Measurements from ENCODE around the gene ARHGEF10L. TPM values are rescaled to one million over a fixed set of nuclear protein-coding genes. Genes with fewer than 3 reads are reported as not detected.

ARHGEF10L gene
- total RNA-seq, 1 donor: 39.1 TPM

- Histone ChIP-seq H3K9me3 (ENCODE audit: low read depth, low read length) (no peaks in the 10 kb centered on the region), H4K20me1 (ENCODE audit: insufficient read depth, low read length) (no peaks in the 10 kb centered on the region), H3K4me1 (ENCODE audit: insufficient read depth, low read length) (peaks cover 3% of the 10 kb centered on the region), H3K4me2 (ENCODE audit: insufficient read depth, low read length) (no peak overlapping the region), H3K4me3 (ENCODE audit: insufficient read depth, low read length) (no peak overlapping the region), H2AFZ (ENCODE audit: low read length) (no peak overlapping the region), H3K79me2 (ENCODE audit: insufficient read depth, low read length) (no peaks in the 10 kb centered on the region), H3K36me3 (ENCODE audit: insufficient read depth, low read length) (no peaks in the 10 kb centered on the region), H3K27ac (ENCODE audit: low read depth, low read length) (no peak overlapping the region), H3K27me3 (ENCODE audit: insufficient read depth, low read length) (peaks cover 8% of the 10 kb centered on the region)
- TF ChIP-seq CTCF (IDR thresholded peaks at IDR 0.05; ENCODE audit: extremely low read depth, low read depth, low read length): no peak
- DNase-seq (ENCODE audit: insufficient read length, low spot score, missing footprints): no peak
These were observed 197.1 kb downstream of the ARHGEF10L start for GRCh38 chr1:17736625-17737024.

GRCh38 chr1:17739050-17739449 is 199.6 kb downstream of the ARHGEF10L start:
- Histone ChIP-seq H2AFZ (ENCODE audit: low read length) (no peak overlapping the region), H3K4me3 (ENCODE audit: insufficient read depth, low read length) (no peak overlapping the region), H4K20me1 (ENCODE audit: insufficient read depth, low read length) (no peaks in the 10 kb centered on the region), H3K4me1 (ENCODE audit: insufficient read depth, low read length) (no peaks in the 10 kb centered on the region), H3K9me3 (ENCODE audit: low read depth, low read length) (no peaks in the 10 kb centered on the region), H3K27me3 (ENCODE audit: insufficient read depth, low read length) (peaks cover 8% of the 10 kb centered on the region), H3K79me2 (ENCODE audit: insufficient read depth, low read length) (no peaks in the 10 kb centered on the region), H3K27ac (ENCODE audit: low read depth, low read length) (no peak overlapping the region), H3K36me3 (ENCODE audit: insufficient read depth, low read length) (no peaks in the 10 kb centered on the region), H3K4me2 (ENCODE audit: insufficient read depth, low read length) (no peak overlapping the region)
- no peak for DNase-seq (ENCODE audit: insufficient read length, low spot score, missing footprints)
- no peak for TF ChIP-seq CTCF (IDR thresholded peaks at IDR 0.05; ENCODE audit: extremely low read depth, low read depth, low read length)

- no peak overlapping the region for H3K4me2 ChIP-seq (ENCODE audit: insufficient read depth, low read length)
- H3K4me3 ChIP-seq (ENCODE audit: insufficient read depth, low read length): no peak overlapping the region
- H3K4me1 ChIP-seq (ENCODE audit: insufficient read depth, low read length): no peaks in the 10 kb centered on the region
- H3K9me3 ChIP-seq (ENCODE audit: low read depth, low read length): no peaks in the 10 kb centered on the region
- no peak for TF ChIP-seq CTCF (IDR thresholded peaks at IDR 0.05; ENCODE audit: extremely low read depth, low read depth, low read length)
- H3K36me3 ChIP-seq (ENCODE audit: insufficient read depth, low read length): no peaks in the 10 kb centered on the region
- H3K27ac ChIP-seq (ENCODE audit: low read depth, low read length): no peak overlapping the region
- peaks cover 8% of the 10 kb centered on the region for H3K27me3 ChIP-seq (ENCODE audit: insufficient read depth, low read length)
- no peak overlapping the region for H2AFZ ChIP-seq (ENCODE audit: low read length)
- no peak for DNase-seq (ENCODE audit: insufficient read length, low spot score, missing footprints)
- no peaks in the 10 kb centered on the region for H4K20me1 ChIP-seq (ENCODE audit: insufficient read depth, low read length)
- no peaks in the 10 kb centered on the region for H3K79me2 ChIP-seq (ENCODE audit: insufficient read depth, low read length)
These were observed 201.6 kb downstream of the ARHGEF10L start for GRCh38 chr1:17741052-17741451.

DNA sequence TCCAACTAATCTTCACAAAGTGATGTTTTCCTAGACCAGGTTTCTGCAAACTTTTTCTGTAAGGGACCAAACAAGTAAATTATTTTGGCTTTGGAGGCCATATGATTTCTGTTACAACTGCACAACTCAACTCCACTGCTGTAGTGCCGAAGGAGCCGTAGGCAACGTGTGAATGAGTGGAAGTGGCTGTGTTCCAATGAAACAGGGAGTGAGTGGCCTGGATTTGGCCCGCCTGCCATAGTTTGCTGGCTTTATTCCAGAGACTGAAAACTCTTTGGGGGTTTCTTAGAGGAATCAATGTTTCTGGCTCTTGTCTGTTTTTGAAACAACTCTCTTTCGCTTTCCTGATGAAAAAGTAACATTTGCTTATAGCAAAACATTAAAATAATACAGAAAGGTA is 203.1 kb downstream of the ARHGEF10L start:
- H3K4me2 ChIP-seq (ENCODE audit: insufficient read depth, low read length): no peak overlapping the region

More for the DNA sequence above, 203.1 kb downstream of the ARHGEF10L start:
- no peaks in the 10 kb centered on the region for H3K9me3 ChIP-seq (ENCODE audit: low read depth, low read length)
- DNase-seq (ENCODE audit: insufficient read length, low spot score, missing footprints): peak; percentile 81
- H4K20me1 ChIP-seq (ENCODE audit: insufficient read depth, low read length): no peaks in the 10 kb centered on the region
- H3K4me3 ChIP-seq (ENCODE audit: insufficient read depth, low read length): no peak overlapping the region
- no peak for TF ChIP-seq CTCF (IDR thresholded peaks at IDR 0.05; ENCODE audit: extremely low read depth, low read depth, low read length)
- H3K79me2 ChIP-seq (ENCODE audit: insufficient read depth, low read length): no peaks in the 10 kb centered on the region
- H3K27me3 ChIP-seq (ENCODE audit: insufficient read depth, low read length): peaks cover 8% of the 10 kb centered on the region
- no peak overlapping the region for H2AFZ ChIP-seq (ENCODE audit: low read length)
- H3K4me1 ChIP-seq (ENCODE audit: insufficient read depth, low read length): no peaks in the 10 kb centered on the region
- H3K27ac ChIP-seq (ENCODE audit: low read depth, low read length): no peak overlapping the region
- H3K36me3 ChIP-seq (ENCODE audit: insufficient read depth, low read length): no peaks in the 10 kb centered on the region
